K562 (cell line): Measurements from ENCODE around the gene ISYNA1. TPM values are rescaled to one million over a fixed set of nuclear protein-coding genes. Genes with fewer than 3 reads are reported as not detected.

Experiments
- ATAC-seq: fragments of 200-7000 bp; cut with Tn5 transposase; 3 replicates; pipeline ENCODE4 v1.9.1; 2020; ENCODE audit warnings: moderate library complexity
- BruUV-seq: library from RNA; stranded (reverse); fragments of 400-500 nt; replicated peaks from 2 replicates; lab custom pipeline; 2021; lab: Mats Ljungman, UMichigan
- CTCF ChIA-PET: fragments of 300-600 bp; formaldehyde crosslinking; extraction: SDS; loops from one replicate; lab custom pipeline; 2021; ENCODE audit warnings: low intra/inter-chr PET ratio; lab: Yijun Ruan, JAX
- POLR2A ChIA-PET: fragments of 300-600, 350-650 bp; sonication (Branson Sonifier 250); formaldehyde crosslinking; extraction: SDS; loops from one replicate; lab custom pipeline; 2021; ENCODE audit warnings: antibody characterized with exemption, inconsistent platforms; lab: Yijun Ruan, JAX
- DNase-seq, 4 experiments: peaks; one replicate each; pipeline versions ENCODE4 v3.0.0 to v3.0.0-alpha.2; 2011 to 2018; ENCODE audit warnings: low spot score in 3 of 4, mixed read lengths in 3 of 4; ENCODE audit errors: extremely low read depth in 1 of 4
- FAIRE-seq: peaks from 2 replicates; lab custom pipeline; 2011; peaks lifted over from hg19 to GRCh38; lab: Jason Lieb, UNC
- H2AFZ ChIP-seq: 2 replicates; pipeline ENCODE4 v1.6.0; 2011; ENCODE audit warnings: low read depth, low read length, control low read depth, inconsistent platforms
- H3K27ac ChIP-seq: fragments of 200-600 bp; 3 replicates; pipeline ENCODE4 v1.8.0; 2011; ENCODE audit warnings: low read depth, mild to moderate bottlenecking, control low read depth, inconsistent platforms, low read length, moderate library complexity, mixed read lengths; ENCODE audit errors: extremely low read depth
- H3K27me3 ChIP-seq, 2 experiments: fragments of 300-600 bp in 1 of 2; 2 replicates in 1 of 2; 3 replicates in 1 of 2; pipeline versions ENCODE4 v1.6.0 to v1.8.0; 2011; ENCODE audit warnings: inconsistent platforms in 2 of 2, low read length in 2 of 2, mild to moderate bottlenecking in 1 of 2, mixed read lengths in 1 of 2, moderate library complexity in 1 of 2; ENCODE audit not compliant: control insufficient read depth in 2 of 2, insufficient read depth in 2 of 2
- H3K36me3 ChIP-seq: fragments of 300-600 bp; 3 replicates; pipeline ENCODE4 v1.8.0; 2011; ENCODE audit warnings: mild to moderate bottlenecking, low read length, inconsistent platforms; ENCODE audit not compliant: control insufficient read depth, insufficient read depth
- H3K4me1 ChIP-seq, 2 experiments: fragments of 200-600 bp in 1 of 2; replicated peaks in 1 of 2; 2 replicates in 1 of 2; 3 replicates in 1 of 2; pipeline versions ENCODE4 v1.5.1 to v1.8.0; 2011; ENCODE audit warnings: inconsistent platforms in 2 of 2, low read length in 2 of 2, mild to moderate bottlenecking in 1 of 2, mixed read lengths in 1 of 2, moderate library complexity in 1 of 2; ENCODE audit not compliant: control insufficient read depth in 2 of 2, insufficient read depth in 2 of 2
- H3K4me2 ChIP-seq: 2 replicates; pipeline ENCODE4 v1.6.1; 2011; ENCODE audit warnings: low read length, control low read depth, inconsistent platforms, mixed read lengths; ENCODE audit not compliant: insufficient read depth
- H3K4me3 ChIP-seq: fragments of 200-600 bp; sonication (generic), shearing (Covaris generic); 2 replicates; pipeline ENCODE4 v1.5.1; 2016; ENCODE audit warnings: control low read depth, inconsistent platforms
- H3K79me2 ChIP-seq: fragments of 200-600 bp; 3 replicates; pipeline ENCODE4 v1.8.0; 2011; ENCODE audit warnings: low read length, inconsistent platforms; ENCODE audit not compliant: control insufficient read depth, insufficient read depth
- H3K9ac ChIP-seq, 2 experiments: 2 replicates each; pipeline versions ENCODE4 v1.6.0 to v1.6.1; 2011; ENCODE audit warnings: low read depth in 2 of 2, low read length in 2 of 2, control low read depth in 1 of 2, inconsistent platforms in 1 of 2, mild to moderate bottlenecking in 1 of 2, mixed read lengths in 1 of 2; ENCODE audit not compliant: insufficient read depth in 1 of 2
- H3K9me1 ChIP-seq: one replicate; pipeline ENCODE4 v1.6.0; 2011; ENCODE audit warnings: inconsistent platforms, mild to moderate bottlenecking, low read length, moderate library complexity; ENCODE audit not compliant: control insufficient read depth, insufficient read depth
- H3K9me3 ChIP-seq: replicated peaks from 2 replicates; pipeline ENCODE4 v1.5.1; 2011; ENCODE audit warnings: low read depth, low read length, inconsistent platforms; ENCODE audit not compliant: control insufficient read depth, insufficient read depth
- H4K20me1 ChIP-seq: replicated peaks from 2 replicates; pipeline ENCODE4 v1.6.1; 2011; ENCODE audit warnings: low read length, inconsistent platforms, mixed read lengths; ENCODE audit not compliant: control insufficient read depth, insufficient read depth
- CREBBP ChIP-seq: IDR thresholded peaks from one replicate; pipeline ENCODE4 v1.6.1; 2012; ENCODE audit warnings: low read depth, mild to moderate bottlenecking, control low read depth, inconsistent platforms, low read length
- E2F3 ChIP-seq: fragments of 250-450 bp; sonication (Bioruptor Pico); IDR thresholded peaks from 2 replicates; pipeline ENCODE4 v1.4.0; 2020; ENCODE audit warnings: mild to moderate bottlenecking
- FUS ChIP-seq: fragments of 200-400 bp; formaldehyde crosslinking; optimal IDR thresholded peaks from 2 replicates; pipeline ENCODE3; 2017; ENCODE audit warnings: low read depth, low read length
- HSF4 ChIP-seq: fragments of 250-450 bp; sonication (Bioruptor Pico); IDR thresholded peaks from 2 replicates; pipeline ENCODE4 v2.1.2; 2022; ENCODE audit warnings: mild to moderate bottlenecking, moderate library complexity, borderline replicate concordance
- MYNN ChIP-seq, 2 experiments: sonication (generic); formaldehyde crosslinking in 1 of 2; IDR thresholded peaks; 2 replicates each; pipeline versions ENCODE4 v1.5.0 to v1.6.1; 2016 to 2020; ENCODE audit warnings: antibody characterized with exemption in 1 of 2, missing genetic modification reagents in 1 of 2
- POLR2B ChIP-seq: fragments of 450-650 bp; IDR thresholded peaks from 2 replicates; pipeline ENCODE4 v1.6.1; 2018; ENCODE audit warnings: low read depth; ENCODE audit not compliant: partially characterized antibody
- RNF219 ChIP-seq: fragments of 250-450 bp; sonication (Bioruptor Pico); IDR thresholded peaks from 2 replicates; pipeline ENCODE4 v1.5.0; 2022; ENCODE audit warnings: mild to moderate bottlenecking
- TRIM24 ChIP-seq, 2 experiments: fragments of 450-650 bp; IDR thresholded peaks; 2 replicates each; pipeline ENCODE4 v1.6.1; 2016
- YY1 ChIP-seq, 3 experiments: IDR thresholded peaks; 2 replicates each; pipeline ENCODE4 v1.6.1; 2011; ENCODE audit warnings: low read length in 2 of 3, mild to moderate bottlenecking in 2 of 3, moderate library complexity in 2 of 3, borderline replicate concordance in 1 of 3, control low read depth in 1 of 3, low read depth in 1 of 3; ENCODE audit not compliant: insufficient read depth in 3 of 3, insufficient replicate concordance in 2 of 3, control insufficient read depth in 1 of 3, insufficient read length in 1 of 3; ENCODE audit errors: extremely low read depth in 1 of 3
- WGBS: fragments of 100-300 bp; shearing (Covaris generic); methylation state at CpG from one replicate; pipeline ENCODE4 v1.1.6; 2016; ENCODE audit warnings: low coverage, mixed read lengths; ENCODE audit not compliant: insufficient coverage; ENCODE audit errors: missing lambda C conversion rate; 5-methylcytosine and 5-hydroxymethylcytosine counted together
- in situ Hi-C: fragments of 300-500 bp; cut with MboI; formaldehyde crosslinking; loops from 4 replicates; pipeline ENCODE4 v1.15.0; 2018; ENCODE audit warnings: inconsistent platforms, mixed read lengths
- intact Hi-C: fragments of 100-400 bp; cut with micrococcal nuclease; formaldehyde crosslinking; loops from 2 replicates; pipeline ENCODE4 v1.14.2; 2022
- polyA plus RNA-seq, 8 experiments: library from polyadenylated mRNA; depleted of rRNA in 4 of 8; stranded (reverse) in 5 of 8; unstranded in 3 of 8; fragments of >200 nt; fragmentation: Nextera tagmentation in 2 of 8; fragmentation: Illumina TruSeq in 1 of 8; extraction: Ambion mirVana in 2 of 8; extraction: Trizol in 1 of 8; gene quantifications; 2 replicates each; pipeline versions ENCODE4 v1.2.1 to v1.2.3, GENCODE V29; 2011 to 2014; ENCODE audit warnings: inconsistent platforms in 1 of 8, missing spikeins in 1 of 8
- total RNA-seq, 7 experiments: library from RNA; depleted of rRNA in 6 of 7; stranded (reverse); fragments of >200 nt in 6 of 7; fragmentation: Illumina TruSeq in 2 of 7; extraction: Trizol in 2 of 7; gene quantifications; 2 replicates each; pipeline versions ENCODE4 v1.2.1 to v1.2.3, GENCODE V29; 2011 to 2021; ENCODE audit warnings: low replicate concordance in 1 of 7
- TF ChIP-seq, protein P1 (sequence below): fragments of 450-650 bp; formaldehyde crosslinking; IDR thresholded peaks from 2 replicates; pipeline ENCODE4 v1.4.0; 2022; ENCODE audit warnings: missing genetic modification characterization
- TF ChIP-seq, protein P2 (sequence below), 2 experiments: fragments of 450-650 bp in 1 of 2; sonication (generic) in 1 of 2; formaldehyde crosslinking in 1 of 2; IDR thresholded peaks in 1 of 2; conservative IDR thresholded peaks in 1 of 2; 2 replicates each; pipeline versions ENCODE4 v1.6.1 to v1.8.1; 2016 to 2023; ENCODE audit warnings: mild to moderate bottlenecking in 2 of 2, moderate library complexity in 2 of 2, inconsistent platforms in 1 of 2, missing genetic modification reagents in 1 of 2

ISYNA1 gene
- total and polyA plus RNA-seq, 9 of the 15 experiments (the other 6 are each of a cell fraction or from before 2014, with no cell fraction given): 21.8 to 460 (median 93.2) TPM

DNA sequence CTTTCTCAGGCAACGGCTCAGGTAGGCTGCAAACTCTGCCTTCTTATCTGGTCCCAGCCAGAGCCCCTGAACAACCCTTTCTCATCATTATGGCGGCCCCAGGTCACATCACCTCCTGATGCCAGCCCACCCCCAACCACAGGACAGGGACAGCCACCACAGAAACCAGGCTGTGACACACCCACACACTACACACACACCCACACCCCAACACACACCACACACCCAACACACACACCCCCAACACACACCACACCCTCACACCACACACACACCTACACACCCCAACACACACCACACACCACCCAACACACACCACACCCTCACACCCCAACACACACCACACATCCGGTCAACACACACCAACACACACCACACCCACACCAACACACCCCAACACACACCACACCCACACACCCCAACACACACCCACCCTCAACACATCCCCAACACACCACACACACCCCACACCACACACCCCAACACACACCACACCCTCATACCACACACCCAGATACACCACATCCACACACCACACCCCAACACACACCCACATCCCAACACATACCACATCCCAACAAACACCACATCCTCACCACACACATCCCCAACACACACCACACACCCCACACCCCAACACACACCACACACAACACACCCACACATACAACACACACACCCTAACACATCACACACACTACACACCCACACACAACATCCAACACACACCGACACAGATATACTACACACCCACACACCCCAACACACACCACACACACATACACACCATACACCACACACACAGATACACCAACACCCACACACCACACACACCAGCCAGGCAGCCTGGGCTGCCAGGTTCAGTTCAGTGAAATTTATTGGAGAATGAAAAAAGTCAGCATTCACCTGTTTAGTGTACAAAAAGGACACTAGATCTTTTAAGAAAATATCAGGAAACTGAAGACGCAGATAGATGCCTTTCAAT, 4.2 kb upstream of the ISYNA1 start:
- Histone ChIP-seq H3K4me2 (peak overlapping the region; percentile 12; the same call in 1 of the 2 replicates), H4K20me1 (0 out of 2 replicates have a peak, but pooled peaks cover 4% of the 10 kb centered on the region), H3K4me3 (no peak overlapping the region), H3K27ac (peak overlapping the region; percentile 62; the same call in 2 of the 3 replicates), H3K9me1 (peaks cover 11% of the 10 kb centered on the region), H3K27me3 (no peaks in the 10 kb centered on the region), H3K9ac (peak overlapping the region in 1 of 2 experiments; percentile 59; a peak in 1 of 4 replicates), H3K79me2 (peaks cover 16% of the 10 kb centered on the region), H3K4me1 (peaks cover 35 to 79% of the 10 kb centered on the region in 2 experiments), H3K9me3 (no peaks in the 10 kb centered on the region), H2AFZ (no peak overlapping the region), H3K36me3 (peaks cover 42% of the 10 kb centered on the region)
- DNase-seq (peak; percentile 59 to 85 (median 71)), ATAC-seq (peak; percentile 1; the same call in 2 of the 3 replicates), FAIRE-seq (peak; percentile 89)
- ChIA-PET CTCF (no interaction called here), POLR2A (interaction anchor here (0.6 to 1.6 kb wide), 3 partner anchors 23 to 161 kb away, joined by 3 to 4 read pairs (median 3); no protein-coding TSS in a partner anchor)
- WGBS: 37% methylated on average over 5 of the region's 5 CpGs
- no TSS peak for BruUV-seq
- intact Hi-C loops: no loop called here
- in situ Hi-C loops: no loop called here
- peak in 2 of 3 experiments; percentile 59 to 84 for TF ChIP-seq YY1 (IDR thresholded peaks at IDR 0.05; ENCODE audit: borderline replicate concordance in 1 of 3, control insufficient read depth in 1 of 3, extremely low read depth in 1 of 3, insufficient read depth in 3 of 3, insufficient read length in 1 of 3, insufficient replicate concordance in 2 of 3, low read depth in 1 of 3, low read length in 2 of 3)
- peak in 1 of 2 experiments; percentile 30; a peak in 2 of 4 replicates for TF ChIP-seq TRIM24 (IDR thresholded peaks at IDR 0.05)
- TF ChIP-seq FUS: no peak
- peak; percentile 37 for TF ChIP-seq POLR2B
- TF ChIP-seq, protein P1, sequence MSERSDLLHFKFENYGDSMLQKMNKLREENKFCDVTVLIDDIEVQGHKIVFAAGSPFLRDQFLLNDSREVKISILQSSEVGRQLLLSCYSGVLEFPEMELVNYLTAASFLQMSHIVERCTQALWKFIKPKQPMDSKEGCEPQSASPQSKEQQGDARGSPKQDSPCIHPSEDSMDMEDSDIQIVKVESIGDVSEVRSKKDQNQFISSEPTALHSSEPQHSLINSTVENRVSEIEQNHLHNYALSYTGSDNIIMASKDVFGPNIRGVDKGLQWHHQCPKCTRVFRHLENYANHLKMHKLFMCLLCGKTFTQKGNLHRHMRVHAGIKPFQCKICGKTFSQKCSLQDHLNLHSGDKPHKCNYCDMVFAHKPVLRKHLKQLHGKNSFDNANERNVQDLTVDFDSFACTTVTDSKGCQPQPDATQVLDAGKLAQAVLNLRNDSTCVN: 0 out of 2 replicates have a peak, but pooled peaks have one; percentile 46
- no peak for TF ChIP-seq MYNN (IDR thresholded peaks at IDR 0.05)
- TF ChIP-seq MYNN (CRISPR knock-in tag; IDR thresholded peaks at IDR 0.05): no peak
- TF ChIP-seq, protein P2, sequence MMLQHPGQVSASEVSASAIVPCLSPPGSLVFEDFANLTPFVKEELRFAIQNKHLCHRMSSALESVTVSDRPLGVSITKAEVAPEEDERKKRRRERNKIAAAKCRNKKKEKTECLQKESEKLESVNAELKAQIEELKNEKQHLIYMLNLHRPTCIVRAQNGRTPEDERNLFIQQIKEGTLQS (IDR thresholded peaks at IDR 0.05): no peak
- TF ChIP-seq, protein P2 (CRISPR knock-in tag; conservative IDR thresholded peaks at IDR 0.05): no peak
- TF ChIP-seq CREBBP: peak; percentile 33
- TF ChIP-seq RNF219 (CRISPR knock-in tag): no peak
- TF ChIP-seq HSF4 (CRISPR knock-in tag): no peak
- TF ChIP-seq E2F3 (CRISPR knock-in tag): no peak
